Tongue (tissue), 2 donors: ENCODE results near the gene DNM1. TPM values are rescaled to one million over a fixed set of nuclear protein-coding genes. Genes with fewer than 3 reads are reported as not detected.
A peak's percentile ranks its signal among the peaks of the same experiment; 100 is the strongest.
"Not testable (repeated sequence)": the region's sequence is repeated elsewhere in the genome, so short reads cannot be mapped to it uniquely, and the experiment has no call there.

Experiments used
- DNase-seq: peaks from one replicate; pipeline ENCODE4 v3.0.0-alpha.2; 2015
- total RNA-seq: library from RNA; depleted of rRNA; stranded (reverse); fragments of >200 nt; gene quantifications from one replicate; pipeline ENCODE4 v1.2.3, GENCODE V29; 2014

DNM1 gene
- total RNA-seq, 1 donor from 2014 or later: 31.9 TPM

DNA sequence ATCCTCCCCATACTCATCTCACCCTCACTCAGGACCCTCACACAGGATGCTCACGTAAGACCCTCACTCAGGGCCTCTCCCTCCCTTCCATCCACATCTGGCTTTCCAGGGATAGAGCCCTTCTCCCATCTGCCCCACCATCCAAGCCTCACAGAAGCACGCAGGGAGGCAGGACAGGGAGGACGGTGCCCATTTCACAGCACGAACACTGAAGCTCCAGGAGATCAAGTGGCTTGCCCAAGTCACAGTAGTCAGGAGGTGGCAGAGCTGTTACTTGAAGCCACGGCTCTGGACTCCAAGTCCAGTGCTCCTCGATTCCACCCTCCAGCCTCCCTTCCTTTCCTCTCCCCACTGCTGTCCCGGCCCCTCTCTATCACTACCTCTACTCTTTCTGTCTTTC, 21.7 kb downstream of the DNM1 start:
- DNase-seq: no peak

DNA sequence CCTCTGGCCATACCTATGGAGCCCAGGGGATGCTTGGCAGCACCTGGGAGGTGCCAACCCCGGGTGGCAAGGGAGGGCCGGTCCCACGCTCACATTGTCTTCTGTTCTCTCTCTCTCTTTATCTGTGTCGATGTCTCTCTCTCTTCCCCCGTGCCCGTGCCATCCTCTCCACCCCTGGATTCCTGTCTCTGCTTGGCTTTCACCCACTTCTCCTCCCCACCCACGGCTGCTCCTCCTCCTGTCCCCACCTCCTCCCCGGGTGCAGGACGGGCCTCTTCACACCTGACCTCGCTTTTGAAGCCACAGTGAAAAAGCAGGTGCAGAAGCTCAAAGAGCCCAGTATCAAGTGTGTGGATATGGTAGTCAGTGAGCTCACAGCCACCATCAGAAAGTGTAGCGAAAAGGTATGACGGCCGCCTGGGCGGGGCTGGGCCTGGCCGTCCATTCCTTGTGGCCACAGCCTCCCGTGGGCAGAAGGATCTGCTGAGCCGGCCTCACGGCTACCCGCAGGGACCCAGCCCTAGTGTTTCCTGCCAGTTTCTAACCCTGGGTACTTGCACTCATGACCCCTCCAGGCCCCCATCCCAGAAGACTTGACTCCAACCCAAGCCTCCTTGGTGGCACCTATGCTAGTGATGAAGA, 22.7 kb downstream of the DNM1 start:
- no peak for DNase-seq

DNA sequence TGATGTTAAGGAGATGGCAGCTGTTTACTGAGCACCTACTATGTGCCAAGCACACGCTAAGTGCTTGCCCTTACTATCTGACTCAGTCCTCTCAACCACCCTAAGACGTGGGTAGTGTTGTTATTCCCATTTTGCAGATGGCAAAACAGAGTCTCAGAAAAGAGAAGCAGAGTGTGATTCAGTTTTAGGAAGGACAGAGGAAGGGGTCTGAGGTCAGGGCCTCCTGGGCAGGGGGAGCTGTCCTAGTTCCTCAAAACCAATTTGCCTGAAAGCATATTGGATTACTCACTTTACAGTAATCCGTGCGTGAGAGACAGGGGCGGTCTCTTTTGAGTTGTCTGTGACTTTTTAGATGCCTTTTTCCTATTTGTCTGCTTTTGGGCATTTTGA, 23.2 kb downstream of the DNM1 start:
- DNase-seq: no peak

DNA sequence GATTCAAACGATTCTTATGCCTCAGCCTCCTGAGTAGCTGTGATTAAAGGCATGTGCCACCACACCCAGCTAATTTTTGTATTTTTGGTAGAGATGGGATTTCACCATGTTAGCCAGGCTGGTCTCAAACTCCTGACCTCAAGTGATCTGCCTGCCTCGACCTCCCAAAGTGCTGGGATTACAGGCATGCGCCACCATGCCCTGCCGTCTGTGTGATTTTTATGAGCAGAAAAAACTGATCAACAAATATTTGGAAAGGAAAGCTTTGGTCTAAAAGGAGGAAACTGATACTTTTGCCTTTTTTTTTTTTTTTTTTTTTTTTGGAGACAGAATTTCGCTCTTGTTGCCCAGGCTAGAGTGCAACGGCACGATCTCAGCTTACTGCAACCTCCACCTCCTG, 27.7 kb downstream of the DNM1 start:
- DNase-seq: not testable (repeated sequence)

DNA sequence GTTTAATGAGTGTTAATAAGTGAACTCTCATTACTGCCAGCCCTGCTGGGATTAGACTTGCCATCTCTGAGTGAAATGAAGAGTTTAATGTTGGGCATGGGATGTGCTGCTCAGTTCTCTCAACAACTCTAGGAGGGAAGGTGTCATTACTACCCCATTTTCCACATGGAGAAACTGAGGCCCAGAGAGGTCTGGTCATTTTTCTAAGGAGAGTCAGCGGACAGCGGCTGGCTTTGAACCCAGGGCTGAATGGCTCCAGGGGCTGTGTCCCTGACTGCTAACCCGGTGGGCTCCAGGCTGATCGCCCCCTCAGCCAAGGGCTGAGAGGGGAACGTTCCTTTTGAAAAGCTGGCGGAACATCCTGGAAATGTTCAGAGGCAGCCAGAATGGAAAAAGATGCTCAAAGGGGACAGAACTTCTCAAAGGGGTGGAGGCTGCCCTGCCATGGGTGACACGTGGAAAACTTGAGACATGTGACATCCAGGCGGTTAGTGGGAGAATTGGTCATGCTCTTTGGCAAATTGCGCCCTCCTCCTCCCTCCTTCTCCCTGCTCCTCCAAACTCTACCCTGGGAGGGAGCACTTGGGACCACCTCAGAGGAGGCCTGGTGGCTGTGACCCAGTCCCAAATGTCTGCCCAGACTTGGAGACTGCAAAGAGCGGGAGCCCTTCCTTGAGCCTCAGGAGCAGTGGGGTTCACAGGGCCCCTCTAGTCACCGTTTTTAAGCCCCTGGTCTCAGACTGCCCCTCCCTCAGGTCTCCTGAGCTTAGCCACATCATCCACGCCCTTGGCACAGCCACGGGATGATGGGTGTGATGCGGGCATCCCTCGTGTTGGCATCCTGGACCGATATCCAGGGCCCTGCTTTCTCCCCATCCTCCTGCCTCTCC, 28.7 kb downstream of the DNM1 start:
- DNase-seq: peak; percentile 41

DNA sequence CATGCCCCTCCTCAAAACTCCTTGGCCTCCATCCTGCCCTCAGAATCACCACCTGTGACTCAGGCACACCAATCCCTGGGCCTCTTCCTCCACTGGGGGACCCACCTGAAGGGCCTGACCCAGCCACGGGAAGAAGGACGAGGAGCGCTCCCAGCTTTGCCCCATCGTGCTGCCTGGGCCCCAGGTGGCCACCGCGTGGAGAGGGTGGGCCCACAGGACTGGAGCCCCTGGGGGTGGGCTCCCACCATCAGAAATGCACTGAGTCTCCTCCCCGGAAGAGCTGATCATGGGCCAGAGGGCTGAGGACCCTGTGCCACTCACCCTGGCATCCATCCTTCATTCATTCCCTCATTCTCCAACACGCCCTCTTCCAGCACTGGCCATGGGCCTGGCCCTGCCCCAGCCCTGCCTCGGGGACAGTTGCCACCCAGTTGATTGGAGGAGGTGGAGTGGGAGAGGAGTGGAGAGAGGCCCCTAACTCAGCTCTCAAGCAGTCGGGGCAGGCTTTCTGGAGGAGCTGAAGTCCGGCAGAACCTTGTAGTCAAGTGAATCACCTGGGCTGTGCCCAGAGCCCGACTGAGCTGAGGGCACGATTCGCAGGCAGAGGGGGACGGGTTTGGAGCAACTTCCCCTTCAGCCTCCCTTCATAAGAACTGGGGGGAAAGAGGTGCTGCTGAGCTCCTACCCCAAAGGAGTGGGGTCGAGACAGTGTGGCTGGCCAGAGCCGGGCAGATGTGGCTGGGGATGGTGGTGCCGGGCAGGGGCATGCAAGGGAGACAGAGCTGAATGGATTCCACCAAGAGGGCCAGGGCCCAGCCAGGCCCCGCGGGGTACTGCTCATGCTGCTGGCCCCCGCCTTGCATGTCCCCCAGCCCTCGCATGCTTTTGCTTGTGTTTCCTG, 29.6 kb downstream of the DNM1 start:
- DNase-seq: no peak

DNA sequence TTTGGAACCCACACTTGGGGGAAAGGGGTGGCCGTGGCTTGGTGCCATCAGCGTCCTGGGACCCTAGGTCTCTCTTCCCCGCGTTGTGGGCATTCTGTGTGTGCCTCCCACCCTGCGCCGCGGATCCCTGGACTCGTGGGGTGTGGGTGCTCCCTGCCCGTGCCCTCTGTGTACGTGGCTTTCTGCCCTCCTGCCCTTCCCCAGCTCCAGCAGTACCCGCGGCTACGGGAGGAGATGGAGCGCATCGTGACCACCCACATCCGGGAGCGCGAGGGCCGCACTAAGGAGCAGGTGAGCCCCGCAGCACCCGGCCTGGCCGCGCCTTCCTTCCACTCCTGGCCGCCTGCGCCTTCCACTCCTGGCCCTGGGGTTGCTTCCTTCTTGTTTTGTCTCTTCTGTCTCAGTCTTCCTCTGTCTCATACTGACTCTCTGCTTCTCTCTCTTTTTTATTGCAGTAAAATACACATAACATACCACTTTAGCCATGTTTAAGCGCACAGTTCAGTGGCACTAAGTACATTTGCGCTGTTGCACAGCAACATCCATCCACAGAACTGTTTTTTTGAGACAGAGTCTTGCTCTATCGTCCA, 30.7 kb downstream of the DNM1 start:
- no peak for DNase-seq

DNA sequence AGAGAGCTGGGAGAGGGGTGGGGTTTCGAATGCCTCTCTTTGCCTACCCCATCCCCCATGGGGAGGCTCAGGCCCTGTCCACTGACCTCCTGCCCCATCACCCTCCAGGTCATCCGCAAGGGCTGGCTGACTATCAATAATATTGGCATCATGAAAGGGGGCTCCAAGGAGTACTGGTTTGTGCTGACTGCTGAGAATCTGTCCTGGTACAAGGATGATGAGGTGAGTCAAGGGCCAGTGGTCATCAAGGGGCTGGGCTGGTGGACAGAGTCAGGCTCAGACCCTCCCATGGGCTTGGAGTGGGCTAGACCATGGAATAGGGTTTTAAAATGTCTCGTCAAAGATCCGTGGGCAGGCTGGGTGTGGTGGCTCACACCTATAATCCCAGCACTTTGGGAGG, 38.9 kb downstream of the DNM1 start:
- no peak for DNase-seq

DNA sequence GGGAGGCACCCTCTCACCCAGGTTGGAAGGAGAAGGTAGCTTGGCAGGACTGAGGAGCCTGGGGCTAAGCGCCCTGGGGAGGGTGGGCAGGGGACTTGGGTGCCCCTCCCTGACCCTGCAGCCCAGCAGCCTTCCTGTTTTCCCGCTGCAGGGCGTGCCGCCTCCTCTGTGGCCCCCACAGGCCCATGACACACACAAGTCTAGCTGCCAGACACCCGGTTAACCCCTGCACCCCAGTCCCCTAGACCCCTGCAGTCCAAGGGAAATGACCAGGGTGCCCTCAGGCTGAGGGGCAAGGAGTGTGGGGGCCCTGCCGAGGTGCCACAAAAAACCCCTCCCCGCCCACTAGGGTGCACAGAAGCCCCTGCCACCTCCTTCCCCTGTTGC, 39.6 kb downstream of the DNM1 start:
- no peak for DNase-seq

DNA sequence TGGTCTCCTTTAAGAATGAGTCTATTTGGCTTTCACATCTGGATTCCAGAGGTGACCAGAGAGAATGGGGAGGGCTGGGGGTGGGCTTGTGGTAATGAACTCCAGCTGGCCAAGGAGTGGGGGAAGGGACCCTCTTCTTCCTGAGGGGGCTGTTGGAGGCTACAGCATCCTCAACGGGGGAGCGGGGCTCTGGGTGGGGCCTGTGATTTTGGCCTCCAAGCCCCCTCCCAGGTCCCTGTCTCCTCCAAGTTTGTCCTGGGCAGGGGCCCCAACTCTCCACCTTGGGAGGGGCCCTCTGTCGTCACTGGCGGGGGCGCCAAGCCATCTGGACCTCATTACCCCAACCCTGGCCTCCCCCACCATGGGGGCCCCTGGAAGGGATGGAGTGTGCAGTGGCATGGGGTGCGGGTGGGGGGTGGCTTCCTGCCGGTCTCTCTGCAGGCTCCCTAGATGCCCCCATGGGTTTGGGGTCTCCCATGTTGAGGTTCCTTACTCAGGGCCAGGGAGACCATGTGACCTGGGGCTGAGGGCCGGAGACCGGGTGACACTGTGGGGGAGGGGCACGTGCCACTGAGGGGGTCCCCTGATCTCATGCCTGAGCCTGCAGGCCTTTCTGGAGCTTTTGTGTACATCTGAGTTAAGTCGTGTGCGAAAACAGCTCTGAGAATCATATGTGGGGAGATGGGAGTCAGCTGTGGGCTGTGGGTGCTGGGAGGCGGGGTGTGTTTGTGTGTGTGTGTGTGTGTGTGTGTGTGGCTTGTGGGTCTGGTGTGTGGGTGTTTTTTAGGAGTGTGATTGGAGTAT, 40.2 kb downstream of the DNM1 start:
- DNase-seq: peak; percentile 84

DNA sequence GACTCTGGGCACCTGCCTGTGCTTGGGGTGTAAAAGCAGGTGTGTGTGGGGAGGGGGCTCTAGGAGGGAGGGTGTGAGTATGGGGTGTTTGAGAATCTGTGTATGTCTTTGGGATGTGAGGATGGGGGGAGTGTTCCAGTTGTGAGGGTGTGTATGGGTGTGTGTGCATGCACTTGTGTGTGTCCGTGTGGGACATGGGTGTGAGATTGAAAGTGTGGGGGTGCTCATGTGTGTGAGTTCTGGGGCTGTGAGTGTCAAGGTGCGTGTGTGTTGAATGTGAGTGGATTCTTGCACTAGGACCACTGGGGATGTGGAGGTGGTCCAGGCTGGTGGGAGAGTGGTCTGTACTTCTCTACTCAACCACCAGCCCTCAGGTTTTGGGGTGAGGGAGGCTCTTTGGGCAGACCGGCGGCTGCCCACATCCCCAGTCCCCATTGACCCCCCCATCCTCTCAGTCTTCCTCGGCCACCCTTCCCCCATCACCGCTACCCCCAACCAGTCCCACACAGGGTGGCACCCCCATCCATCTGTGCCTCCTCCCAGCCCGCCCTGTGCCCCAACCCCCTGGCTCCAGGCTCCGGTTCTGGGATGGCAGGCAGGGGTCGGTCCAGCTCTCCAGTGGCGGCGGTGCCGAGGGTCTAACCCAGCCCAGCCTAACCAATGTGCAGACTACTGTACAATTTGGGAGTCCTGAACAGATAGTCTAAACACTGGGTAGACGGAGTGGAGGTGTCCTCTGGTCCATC, 41.1 kb downstream of the DNM1 start:
- DNase-seq: no peak

DNA sequence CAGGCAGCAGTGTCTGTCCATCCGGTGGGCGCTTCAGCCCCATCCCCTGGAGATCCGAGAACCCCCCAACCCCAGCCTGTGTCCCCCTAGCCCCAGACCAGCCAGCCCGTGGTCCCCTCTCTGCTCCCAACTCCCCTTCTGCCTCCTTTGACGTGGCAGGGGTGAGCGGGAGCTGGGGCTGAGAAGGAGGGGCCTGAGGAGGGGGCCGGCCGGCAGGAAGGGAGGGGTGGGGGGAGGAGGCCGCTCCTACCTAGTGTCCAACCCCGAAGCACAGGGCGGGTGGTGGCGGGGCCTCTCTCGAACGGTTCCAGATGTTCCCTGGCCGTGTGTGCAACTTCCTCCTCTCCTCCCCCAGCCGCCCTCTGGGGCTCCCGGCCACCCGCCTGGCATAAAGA, 41.7 kb downstream of the DNM1 start:
- peak; percentile 96 for DNase-seq

DNA sequence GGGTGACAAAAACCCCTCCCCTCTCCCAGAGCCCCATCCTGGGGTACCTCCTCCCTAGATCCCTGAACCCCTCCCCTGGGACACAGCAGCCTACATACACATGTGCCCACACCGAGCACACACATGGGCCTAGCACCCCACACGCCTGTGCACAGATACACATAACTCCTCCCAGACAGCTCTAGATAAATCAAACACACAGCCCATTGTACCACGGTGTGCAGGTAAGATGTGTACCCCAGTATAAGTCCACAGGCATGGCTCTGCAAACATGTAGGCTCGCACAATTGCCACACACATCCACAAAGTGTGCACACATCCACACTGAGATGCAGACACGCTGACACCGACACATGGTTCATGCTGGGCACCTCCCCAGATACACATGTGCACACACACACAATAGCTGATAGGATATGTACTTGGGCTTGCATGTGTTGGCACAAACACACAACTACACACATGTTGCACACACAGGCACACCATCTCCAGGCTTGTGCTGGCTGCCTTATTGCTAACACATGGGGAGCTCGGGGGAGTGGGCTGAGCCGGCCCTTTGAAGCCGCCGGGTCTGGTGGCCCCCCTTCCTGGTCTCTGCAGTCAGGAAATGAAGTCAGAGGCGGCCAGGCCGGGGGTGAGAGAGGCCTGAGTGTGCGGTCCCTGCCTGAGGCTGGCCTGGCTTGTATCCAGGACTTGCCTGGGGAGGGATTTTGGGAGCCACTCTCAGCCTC, 42.4 kb downstream of the DNM1 start:
- peak; percentile 87 for DNase-seq

DNA sequence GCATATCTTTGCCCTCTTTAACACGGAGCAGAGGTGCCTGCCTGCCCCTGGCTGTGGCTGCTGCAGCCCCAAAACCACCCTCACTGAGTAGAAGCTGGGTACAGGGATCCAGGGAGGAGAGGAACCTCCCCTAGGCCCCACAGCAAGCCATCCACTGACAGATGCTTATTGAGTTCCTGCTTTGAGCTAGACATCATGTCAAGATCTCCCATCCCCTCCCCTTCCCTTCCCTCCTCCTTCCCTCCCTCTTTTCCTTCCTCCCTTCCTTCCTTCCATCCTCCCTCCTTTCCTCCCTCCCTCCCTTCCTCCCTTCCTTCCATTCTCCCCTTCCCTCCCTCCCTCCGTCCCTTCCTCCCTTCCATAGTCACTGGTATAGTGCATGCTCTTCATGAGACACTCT, 43.3 kb downstream of the DNM1 start:
- DNase-seq: no peak

DNA sequence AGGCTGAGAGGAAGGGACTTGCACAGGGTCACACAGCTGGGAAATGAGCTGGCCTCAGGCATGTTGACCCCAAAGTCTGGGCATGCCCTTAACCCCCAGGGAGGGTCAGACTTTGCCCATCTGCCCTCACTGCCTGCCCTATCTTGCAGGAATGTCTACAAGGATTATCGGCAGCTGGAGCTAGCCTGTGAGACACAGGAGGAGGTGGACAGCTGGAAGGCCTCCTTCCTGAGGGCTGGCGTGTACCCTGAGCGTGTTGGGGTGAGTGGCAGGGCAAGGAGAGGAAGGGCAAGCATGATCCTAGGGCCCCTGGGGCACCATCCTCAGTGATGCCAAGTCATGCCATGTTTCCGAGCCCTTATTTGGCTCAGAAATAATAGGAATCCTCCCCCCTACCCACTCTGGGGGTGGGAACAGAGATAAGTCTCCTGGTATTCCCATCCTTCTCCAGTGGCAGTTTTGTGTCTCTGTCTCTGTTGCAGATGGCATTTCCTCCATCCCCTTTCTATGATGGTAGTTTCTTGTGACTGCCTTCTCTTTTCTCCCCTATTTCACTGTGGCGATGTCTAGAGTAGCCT, 44.1 kb downstream of the DNM1 start:
- DNase-seq: peak; percentile 63

DNA sequence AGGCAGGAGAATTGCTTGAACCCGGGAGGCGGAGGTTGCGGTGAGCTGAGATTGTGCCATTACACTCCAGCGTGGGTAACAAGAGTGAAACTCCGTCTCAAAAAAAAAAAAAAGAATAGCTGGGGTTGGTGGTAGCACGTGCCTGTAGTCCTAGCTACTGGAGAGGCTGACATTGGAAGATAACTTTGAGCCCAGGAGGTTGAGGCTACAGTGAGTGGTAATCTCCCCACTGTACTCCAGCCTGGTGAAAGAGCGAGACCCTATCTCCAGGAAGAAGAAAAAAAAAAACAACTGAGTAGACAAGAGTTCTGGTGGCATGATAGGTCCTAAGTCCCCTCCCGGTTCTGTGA, 46.4 kb downstream of the DNM1 start:
- DNase-seq: no peak

DNA sequence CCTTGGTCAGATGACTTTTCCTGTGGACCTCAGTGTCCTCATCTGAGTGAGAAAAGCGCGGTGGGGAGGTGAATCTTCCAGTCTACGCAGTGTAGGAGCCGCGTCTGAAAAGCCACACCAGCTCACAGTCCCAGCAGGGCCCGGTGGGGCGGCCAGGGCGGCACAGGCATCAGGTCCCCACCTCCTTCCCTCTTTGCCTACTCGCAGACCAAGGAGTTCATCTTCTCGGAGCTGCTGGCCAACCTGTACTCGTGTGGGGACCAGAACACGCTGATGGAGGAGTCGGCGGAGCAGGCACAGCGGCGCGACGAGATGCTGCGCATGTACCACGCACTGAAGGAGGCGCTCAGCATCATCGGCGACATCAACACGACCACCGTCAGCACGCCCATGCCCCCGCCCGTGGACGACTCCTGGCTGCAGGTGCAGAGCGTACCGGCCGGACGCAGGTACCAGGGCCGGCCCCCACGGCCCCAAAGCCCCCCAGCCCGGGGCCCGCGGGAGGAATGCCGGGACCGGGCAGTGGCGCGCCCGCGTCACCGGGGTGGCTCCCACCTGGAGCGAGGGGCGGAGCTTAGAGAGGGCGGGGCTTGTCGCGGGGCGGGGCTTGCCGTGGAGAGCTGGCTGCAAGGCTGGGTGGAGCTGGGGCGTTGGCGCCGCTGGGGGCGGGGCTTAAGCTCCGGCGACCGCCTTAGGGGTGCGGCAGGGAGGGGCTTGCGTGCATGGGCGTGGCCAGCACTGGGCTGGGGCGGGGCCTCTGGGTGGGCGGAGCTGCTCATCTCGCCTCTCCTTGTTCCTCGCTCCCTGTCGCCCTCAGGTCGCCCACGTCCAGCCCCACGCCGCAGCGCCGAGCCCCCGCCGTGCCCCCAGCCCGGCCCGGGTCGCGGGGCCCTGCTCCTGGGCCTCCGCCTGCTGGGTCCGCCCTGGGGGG, 47.0 kb downstream of the DNM1 start:
- DNase-seq: peak; percentile 87

DNA sequence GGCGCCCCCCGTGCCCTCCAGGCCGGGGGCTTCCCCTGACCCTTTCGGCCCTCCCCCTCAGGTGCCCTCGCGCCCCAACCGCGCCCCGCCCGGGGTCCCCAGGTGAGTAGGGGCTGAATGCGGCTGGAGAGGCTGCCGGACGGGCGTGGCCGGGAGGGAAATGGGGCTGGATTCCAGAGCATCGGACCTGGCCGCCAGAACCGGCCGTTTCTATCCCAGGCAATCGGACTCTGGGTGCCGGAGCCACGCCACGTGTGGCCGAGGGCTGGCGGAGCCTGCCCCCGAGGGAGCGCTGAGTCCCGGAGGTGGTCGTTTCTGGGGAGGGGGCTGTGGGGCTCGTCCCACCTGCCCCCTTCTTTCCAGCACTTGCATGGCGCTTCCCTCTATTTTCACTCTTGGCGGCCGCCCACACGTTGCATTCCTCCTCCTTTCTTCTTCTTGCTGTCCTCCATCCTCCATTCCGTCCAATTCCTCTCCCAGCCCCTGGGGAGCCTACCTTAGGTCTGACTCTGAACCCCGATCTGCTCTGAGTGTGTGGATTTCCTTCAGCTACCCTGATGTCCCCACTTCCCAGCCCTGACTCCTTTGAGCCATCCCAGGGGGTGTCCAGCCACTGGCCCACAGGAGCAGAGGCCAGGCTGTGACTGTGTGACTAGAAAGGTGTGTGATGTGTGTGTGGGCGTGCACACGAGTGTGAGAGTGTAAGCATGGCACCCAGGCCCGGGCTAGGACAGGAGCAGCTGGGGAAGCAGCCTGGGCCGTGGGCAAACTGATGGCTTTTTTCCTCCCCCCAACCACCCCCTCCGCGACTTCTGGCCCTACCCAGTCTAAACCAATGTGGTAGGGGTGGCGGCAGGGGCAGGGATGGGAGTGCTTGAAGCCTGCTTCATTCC, 47.9 kb downstream of the DNM1 start:
- DNase-seq: no peak
